ENCODE measurements around the gene MLLT3. TPM values are rescaled to one million over a fixed set of nuclear protein-coding genes. Genes with fewer than 3 reads are reported as not detected.

Gene MLLT3
- total and polyA plus RNA-seq, 2 of the 8 experiments (the other 6 are each of a cell fraction or from before 2014, with no cell fraction given): 5.9 to 9.6 TPM

- no peak overlapping the region for H3K18ac ChIP-seq (ENCODE audit: extremely low read depth, low read length)
- H2AK5ac ChIP-seq (ENCODE audit: low read depth, low read length): no peak overlapping the region
- 96% methylated on average over 1 of the region's 1 CpG; no CpG with 5 or more reads in 1 of the 2 experiments for WGBS, 2 experiments (ENCODE audit: extremely low coverage in 1 of 2, insufficient coverage in 1 of 2, insufficient read length in 1 of 2, insufficient replicate concordance in 2 of 2, low coverage in 1 of 2, low lambda C conversion rate in 2 of 2, missing lambda C conversion rate in 1 of 2)
- ChIA-PET CTCF (ENCODE audit: partially characterized antibody) (no interaction called here), POLR2A (ENCODE audit: partially characterized antibody) (no interaction called here)
- H2BK20ac ChIP-seq (ENCODE audit: low read length): no peak overlapping the region
- no peak overlapping the region for H3K27ac ChIP-seq (ENCODE audit: low read depth, low read length)
- no peak overlapping the region for H3K4me2 ChIP-seq (ENCODE audit: insufficient read depth in 1 of 2, low read depth in 2 of 2, low read length in 2 of 2)
- H3K23ac ChIP-seq (ENCODE audit: insufficient read length): no peak overlapping the region
- H3K4me3 ChIP-seq (ENCODE audit: extremely low read depth in 1 of 4, insufficient read depth in 2 of 4, low read depth in 3 of 4, low read length in 4 of 4): no peak overlapping the region
- no peak for DNase-seq (ENCODE audit: low read depth in 1 of 2, low spot score in 2 of 2)
- no peak overlapping the region for H2BK12ac ChIP-seq (ENCODE audit: low read depth, low read length)
- H3K4me1 ChIP-seq (replicated peaks in 1 of 4; ENCODE audit: control insufficient read depth in 3 of 4, insufficient read depth in 4 of 4, low read length in 3 of 4): no peaks in the 10 kb centered on the region
- H3K27me3 ChIP-seq (replicated peaks in 1 of 4; ENCODE audit: control insufficient read depth in 3 of 4, extremely low read depth in 1 of 4, insufficient read depth in 3 of 4, low read length in 3 of 4): 0 out of 7 replicates have a peak, but pooled peaks cover 0 to 2% (median 0%) of the 10 kb centered on the region in 4 experiments
- no peaks in the 10 kb centered on the region for H3K79me2 ChIP-seq (ENCODE audit: control insufficient read depth in 1 of 2, insufficient read depth in 2 of 2, low read length in 2 of 2)
- H2BK5ac ChIP-seq (ENCODE audit: low read depth, low read length): no peak overlapping the region
- H3K9me3 ChIP-seq (ENCODE audit: insufficient read depth in 2 of 2, low read depth in 1 of 2, low read length in 1 of 2): no peaks in the 10 kb centered on the region
- no peak overlapping the region for H2AFZ ChIP-seq (ENCODE audit: low read length)
- no peak overlapping the region for H4K91ac ChIP-seq (replicated peaks; ENCODE audit: insufficient read length, low read length)
- H3K14ac ChIP-seq (ENCODE audit: insufficient read length): no peak overlapping the region
- no peak overlapping the region for H3K9ac ChIP-seq (replicated peaks in 1 of 4; ENCODE audit: extremely low read depth in 1 of 4, low read depth in 3 of 4, low read length in 3 of 4)
- no peak for FAIRE-seq
- no peaks in the 10 kb centered on the region for H3K23me2 ChIP-seq (ENCODE audit: low read depth, low read length)
- no peak overlapping the region for H2BK15ac ChIP-seq (ENCODE audit: low read length)
- no peak overlapping the region for H3K4ac ChIP-seq (replicated peaks; ENCODE audit: insufficient read length, low read depth, low read length)
- H3K56ac ChIP-seq (replicated peaks; ENCODE audit: insufficient read length, low read depth, low read length): no peak overlapping the region
- H4K8ac ChIP-seq (ENCODE audit: extremely low read depth, insufficient read depth, low read length): no peak overlapping the region
- H4K5ac ChIP-seq (ENCODE audit: insufficient read length, low read depth, low read length): no peak overlapping the region
- no peak overlapping the region for H2BK120ac ChIP-seq (replicated peaks; ENCODE audit: low read depth, low read length)
- H3K79me1 ChIP-seq (ENCODE audit: low read depth, low read length): no peaks in the 10 kb centered on the region
- no peaks in the 10 kb centered on the region for H3K36me3 ChIP-seq (ENCODE audit: control insufficient read depth in 2 of 4, insufficient read depth in 4 of 4, low read length in 3 of 4)
- no peak for TF ChIP-seq TAF1 (IDR thresholded peaks at IDR 0.05; ENCODE audit: low read depth, low read length)
- TF ChIP-seq MAX (IDR thresholded peaks at IDR 0.05): no peak
- TF ChIP-seq HDAC6 (IDR thresholded peaks at IDR 0.05; ENCODE audit: low read depth, low read length): no peak
- no peak for TF ChIP-seq RBBP5 (IDR thresholded peaks at IDR 0.05; ENCODE audit: borderline replicate concordance, low read depth, low read length)
- TF ChIP-seq HDAC2 (IDR thresholded peaks at IDR 0.05; ENCODE audit: borderline replicate concordance in 1 of 2, low read depth in 2 of 2, low read length in 2 of 2): no peak
- no peak for TF ChIP-seq NANOG (IDR thresholded peaks at IDR 0.05; ENCODE audit: insufficient read depth, low read depth, low read length, poor library complexity, severe bottlenecking)
- TF ChIP-seq EGR1 (IDR thresholded peaks at IDR 0.05; ENCODE audit: borderline replicate concordance, low read depth, low read length): no peak
- no peak for TF ChIP-seq ZNF274 (IDR thresholded peaks at IDR 0.05; ENCODE audit: borderline replicate concordance, extremely low read depth, low read length)
- no peak for TF ChIP-seq E2F6 (IDR thresholded peaks at IDR 0.05)
- TF ChIP-seq BACH1 (IDR thresholded peaks at IDR 0.05; ENCODE audit: low read length): no peak
- no peak for TF ChIP-seq EP300 (IDR thresholded peaks at IDR 0.05; ENCODE audit: borderline replicate concordance in 1 of 2, low read depth in 2 of 2, low read length in 2 of 2)
- TF ChIP-seq SIN3A (conservative IDR thresholded peaks at IDR 0.05 in 1 of 2, IDR thresholded peaks at IDR 0.05 in 1 of 2; ENCODE audit: low read depth in 1 of 2, low read length in 2 of 2): no peak
- TF ChIP-seq CREB1 (IDR thresholded peaks at IDR 0.05): no peak
- no peak for TF ChIP-seq SP4 (IDR thresholded peaks at IDR 0.05; ENCODE audit: low read length)
- no peaks in the 10 kb centered on the region for H4K20me1 ChIP-seq (replicated peaks in 1 of 2; ENCODE audit: control insufficient read depth in 1 of 2, insufficient read depth in 2 of 2, low read length in 2 of 2)
Observed at GRCh38 chr9:20313415-20313814, 308.9 kb downstream of the MLLT3 start.

Measured in H1 (cell line).